ENCODE results near the gene IRF2.

The IRF2 gene

DNA sequence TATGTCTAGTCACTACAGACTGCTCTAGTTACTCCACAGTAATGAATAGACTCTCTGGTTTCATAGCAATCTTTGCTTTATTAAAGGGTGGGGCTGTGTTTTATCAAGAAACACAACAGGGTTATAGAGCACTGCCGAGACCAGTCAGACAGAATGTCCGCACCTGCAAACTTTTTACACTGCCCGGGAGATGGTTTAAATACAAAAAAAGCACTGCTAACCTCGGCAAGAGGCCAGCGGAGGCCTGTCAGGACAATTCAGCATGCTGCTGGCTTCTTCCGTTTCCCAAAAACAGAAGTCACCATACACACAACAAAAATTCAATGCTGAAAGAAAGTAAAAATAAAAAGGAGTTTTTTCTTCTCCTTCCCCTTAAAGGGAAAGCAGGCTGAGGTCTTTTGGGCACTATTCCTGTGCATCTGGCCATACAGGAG is 67.4 kb downstream of the IRF2 start:
- no peak for DNase-seq

- DNase-seq = no peak
These were observed 70.3 kb downstream of the IRF2 start for GRCh38 chr4:184404047-184404446.

GRCh38 chr4:184403384-184403781 is 71.0 kb downstream of the IRF2 start:
- DNase-seq = no peak

DNA sequence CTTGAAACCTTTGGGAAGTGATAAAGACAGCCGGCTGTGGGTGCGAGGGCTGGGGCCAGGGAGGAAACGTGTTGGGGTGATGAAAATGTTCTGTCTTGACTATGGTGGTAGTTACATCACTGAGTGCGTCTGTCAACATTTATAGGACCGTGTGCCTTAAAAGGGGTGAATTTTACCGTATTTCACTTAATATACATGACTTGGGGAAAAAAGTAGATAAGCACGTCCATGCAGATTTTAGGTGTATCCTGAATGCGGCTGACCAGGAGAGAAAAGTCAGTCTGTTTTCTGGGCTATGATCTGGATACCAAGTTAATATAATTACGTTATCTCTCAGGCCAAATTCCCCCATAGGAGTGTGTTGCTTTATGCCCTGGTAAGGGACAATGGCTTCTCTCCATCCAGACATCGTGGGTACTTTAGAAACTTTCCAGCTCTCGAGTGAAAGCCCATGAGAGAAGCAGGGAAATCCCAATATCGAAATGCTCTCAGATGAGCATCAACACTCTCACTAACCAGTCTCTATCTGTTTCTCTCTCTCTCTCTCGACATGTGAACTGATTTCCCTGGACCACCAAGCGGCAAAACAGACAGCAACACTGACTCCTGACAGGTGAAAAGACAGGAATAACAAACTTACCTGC is 71.5 kb downstream of the IRF2 start:
- DNase-seq = no peak

DNA sequence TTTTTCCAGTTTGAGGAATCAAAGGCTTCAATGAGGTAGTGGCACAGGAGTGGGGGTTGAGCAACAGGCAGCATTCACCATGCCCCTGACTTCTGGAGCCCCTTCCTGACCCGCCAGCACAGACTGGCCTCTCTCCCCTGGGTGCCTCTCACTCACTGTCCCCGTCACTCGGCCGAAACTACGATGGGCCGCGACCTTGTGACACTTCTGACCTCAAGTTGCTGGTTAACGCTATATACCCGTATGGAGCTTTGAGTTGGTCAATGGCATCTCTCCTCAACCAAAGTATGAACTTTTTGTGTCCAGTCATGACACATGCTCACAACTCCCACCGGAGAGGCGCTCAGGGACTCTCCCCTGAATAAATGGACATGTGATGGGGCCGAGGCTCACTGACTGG is 72.1 kb downstream of the IRF2 start:
- no peak for DNase-seq

DNA sequence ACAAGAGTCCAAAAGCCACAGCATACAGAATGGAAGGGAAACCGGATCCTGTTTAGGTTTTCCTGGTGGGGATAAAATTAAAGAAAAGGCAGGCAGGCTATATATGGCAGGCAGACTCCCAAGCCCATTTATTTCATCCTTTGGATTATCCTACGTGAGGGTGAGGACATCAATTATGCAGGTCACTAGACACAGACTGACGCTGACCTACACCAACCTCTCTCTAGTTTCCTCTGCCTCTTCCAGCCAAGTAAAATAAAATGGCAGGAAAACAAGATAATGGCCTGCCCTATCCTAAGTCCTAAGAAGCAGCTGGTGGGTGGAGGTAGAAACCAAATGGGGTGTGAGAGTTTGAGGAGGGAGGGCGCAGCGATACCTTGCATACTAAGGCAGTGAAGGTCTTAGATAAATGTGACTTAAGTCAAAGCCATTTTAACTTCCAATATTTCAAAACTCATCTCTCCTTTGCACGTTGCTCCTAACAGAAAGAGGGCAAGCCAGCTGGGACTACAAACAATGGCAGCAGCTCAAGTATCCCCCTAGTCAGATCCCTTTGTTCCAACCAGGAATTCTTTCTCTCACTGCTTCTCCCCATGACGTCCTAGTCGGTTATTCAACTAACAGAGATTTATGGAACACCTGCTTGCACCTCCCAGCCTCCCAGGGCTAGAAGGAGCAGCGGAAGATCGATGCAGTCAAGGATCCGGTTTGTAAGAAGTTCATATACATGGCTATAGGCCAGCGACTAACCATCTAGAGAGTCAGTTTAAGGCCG is 72.8 kb downstream of the IRF2 start:
- DNase-seq = no peak

DNA sequence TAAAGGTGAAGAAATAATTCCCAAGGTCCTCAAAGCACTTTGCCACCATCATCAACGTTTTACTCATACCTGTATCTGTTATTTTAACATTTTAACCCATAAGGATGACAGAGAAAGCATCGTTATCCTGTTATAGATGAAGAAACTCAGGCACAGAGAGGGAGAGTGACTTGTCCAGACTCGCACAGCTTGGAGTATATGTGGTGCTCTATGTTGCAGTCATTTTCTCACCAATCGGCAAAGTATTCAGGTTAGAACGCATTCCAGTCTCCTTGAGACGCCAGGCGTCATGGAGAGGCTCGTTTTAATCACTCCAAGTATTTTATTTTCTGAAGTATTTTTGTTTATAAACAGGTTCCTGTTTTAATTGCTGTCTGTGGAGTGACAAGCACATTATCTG is 73.5 kb downstream of the IRF2 start:
- no peak for DNase-seq

DNA sequence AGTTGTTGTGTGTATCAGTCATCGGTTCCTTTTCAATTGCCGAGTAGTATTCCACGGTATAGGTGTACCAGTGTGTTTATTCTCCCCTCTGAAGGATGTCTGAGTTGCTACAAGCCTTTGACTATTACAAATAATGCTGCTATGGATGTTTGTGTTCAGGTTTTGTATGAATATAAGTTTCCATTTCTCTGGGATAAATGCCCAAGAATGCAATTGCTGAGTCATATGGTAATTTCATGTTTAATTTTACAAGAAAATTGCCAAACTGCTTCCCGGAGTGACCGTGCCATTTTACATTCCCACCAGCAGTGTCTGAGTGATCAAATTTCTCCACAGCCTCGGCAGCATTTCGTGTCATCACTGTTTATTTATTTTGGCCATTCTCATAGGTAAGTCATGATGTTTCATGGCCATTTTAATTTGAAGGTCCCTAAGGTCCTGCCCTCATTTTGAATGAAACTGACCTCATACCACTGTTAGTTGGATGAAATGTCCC is 73.9 kb downstream of the IRF2 start:
- DNase-seq = no peak

- no peak for DNase-seq
These were observed 74.8 kb downstream of the IRF2 start for GRCh38 chr4:184399512-184399908.

DNA sequence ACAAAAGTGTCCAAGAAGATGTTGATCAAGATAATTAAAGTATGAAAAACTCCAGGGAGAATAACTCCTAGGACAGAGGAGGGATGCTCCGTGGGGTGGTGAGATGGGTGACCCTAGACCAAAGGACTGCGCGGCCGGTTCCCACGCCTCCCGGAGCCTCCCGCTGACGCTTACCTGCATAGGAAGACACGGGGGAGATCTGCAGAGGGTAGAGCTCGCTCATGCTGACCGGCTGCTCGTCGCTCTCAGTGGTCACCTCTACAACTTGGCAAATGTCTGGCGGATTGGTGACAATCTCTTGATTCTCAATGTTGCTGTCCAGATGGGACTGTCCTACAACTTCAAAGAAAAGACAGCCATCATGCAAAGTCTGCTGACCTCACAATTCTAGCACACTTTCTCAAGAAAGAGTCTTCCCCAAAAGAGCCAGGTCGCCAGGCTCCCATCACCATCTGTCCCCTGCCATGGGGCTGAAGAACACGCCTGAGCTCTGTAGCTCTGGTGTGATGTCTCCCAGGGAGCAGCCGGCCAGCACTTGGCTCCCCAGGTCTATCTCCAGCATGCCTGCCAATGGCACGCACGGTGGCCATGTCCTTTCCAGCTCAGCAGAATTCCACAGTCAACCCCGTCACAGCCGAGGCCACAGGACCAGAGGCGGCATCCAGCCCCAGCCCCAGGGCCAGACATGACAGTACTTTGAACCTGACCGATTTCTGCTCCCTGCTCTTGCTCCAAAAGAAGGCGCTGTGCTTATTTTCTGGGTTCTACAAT is 75.4 kb downstream of the IRF2 start:
- DNase-seq = no peak

GRCh38 chr4:184397516-184398163 is 76.7 kb downstream of the IRF2 start:
- DNase-seq = no peak

DNA sequence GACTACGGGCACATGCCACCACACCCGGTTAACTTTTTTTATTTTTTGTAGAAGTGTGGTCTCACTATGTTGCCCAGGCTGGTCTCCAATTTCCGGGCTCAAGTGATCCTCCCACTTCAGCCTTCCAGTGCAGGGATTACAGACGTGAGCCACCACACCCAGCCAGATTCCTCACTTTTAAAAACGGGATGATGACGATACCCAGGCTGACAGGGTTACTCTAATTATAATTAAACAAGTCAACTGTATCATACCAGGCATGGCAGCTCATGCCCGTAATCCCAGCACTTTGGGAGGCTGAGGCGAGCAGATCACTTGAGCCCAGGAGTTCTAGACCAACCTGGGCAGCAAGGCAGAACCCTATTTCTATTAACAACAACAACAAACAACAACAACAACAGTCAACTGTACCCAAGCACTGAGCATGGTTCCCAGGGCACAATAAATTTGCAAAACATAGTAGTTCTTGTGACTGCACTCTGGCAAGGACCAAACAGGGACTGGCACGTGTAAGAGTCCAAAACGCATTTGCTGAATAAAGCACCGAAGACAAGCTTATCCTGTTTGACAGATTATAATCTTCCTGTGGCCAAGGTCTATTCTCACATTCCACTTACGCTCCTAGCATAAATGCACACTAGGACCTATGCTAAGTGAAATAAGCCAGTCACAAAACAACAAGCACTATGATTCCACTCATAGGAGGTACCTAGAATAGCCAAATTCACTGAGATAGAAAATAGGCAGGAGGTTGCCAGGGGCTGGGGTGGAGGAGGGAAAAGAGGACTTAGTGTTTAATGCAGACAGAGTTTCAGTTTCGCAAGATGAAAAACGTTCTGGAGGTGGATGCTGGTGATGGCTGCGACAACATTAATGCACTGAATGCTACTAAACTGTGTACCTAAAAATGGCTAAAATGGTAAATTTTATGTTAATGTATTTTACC is 77.5 kb downstream of the IRF2 start:
- no peak for DNase-seq

DNA sequence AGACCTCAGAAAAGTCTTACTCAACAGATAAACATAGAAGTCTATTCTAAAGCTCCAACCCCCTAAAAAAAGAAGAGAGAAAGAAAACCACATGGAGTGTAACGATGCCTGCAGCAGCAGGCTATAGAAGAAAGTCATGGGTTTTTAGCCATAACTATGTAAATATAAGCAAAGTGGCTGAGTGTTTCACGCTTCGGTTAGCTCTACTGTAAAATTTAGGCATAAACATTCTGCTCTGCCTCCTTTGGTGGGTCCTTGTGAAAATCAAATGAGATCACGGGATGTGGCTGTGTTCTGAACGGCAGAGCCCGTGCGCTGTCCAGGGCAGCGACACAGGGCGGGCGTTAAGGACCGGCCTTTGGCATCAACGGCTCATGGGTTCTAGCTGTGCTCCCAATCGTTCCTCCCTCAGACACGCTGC is 78.4 kb downstream of the IRF2 start:
- no peak for DNase-seq

GRCh38 chr4:184395451-184395917 is 78.9 kb downstream of the IRF2 start:
- no peak for DNase-seq

- DNase-seq = no peak
These were observed 81.4 kb downstream of the IRF2 start for GRCh38 chr4:184392748-184393559.

GRCh38 chr4:184392316-184392715 is 82.0 kb downstream of the IRF2 start:
- DNase-seq = no peak

GRCh38 chr4:184389978-184390900 is 84.1 kb downstream of the IRF2 start:
- no peak for DNase-seq

GRCh38 chr4:184388106-184388505 is 86.2 kb downstream of the IRF2 start:
- DNase-seq = no peak

DNA sequence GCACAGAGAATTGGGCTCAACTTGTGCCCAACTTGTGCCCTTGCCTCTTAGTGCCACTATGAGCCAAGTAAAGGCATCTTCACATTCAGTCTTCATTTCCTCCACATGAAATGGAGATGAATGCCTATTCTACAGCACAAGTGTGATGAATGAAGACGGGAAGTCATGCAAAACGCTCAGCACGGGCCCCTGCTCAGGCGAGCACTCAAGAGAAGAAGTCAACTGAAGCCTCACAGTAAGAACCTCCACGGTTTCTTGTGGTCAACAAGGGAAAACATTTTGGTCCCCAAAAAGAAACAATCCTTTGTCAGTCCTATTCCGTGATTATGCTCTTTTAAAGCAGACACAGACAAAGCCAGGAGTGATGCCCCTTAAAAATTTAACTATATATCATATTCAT is 87.0 kb downstream of the IRF2 start:
- DNase-seq = no peak

- no peak for DNase-seq
These were observed 88.0 kb downstream of the IRF2 start for GRCh38 chr4:184386271-184386781.
